ENCODE data around the gene SLC38A7.
A peak's percentile ranks its signal among the peaks of the same experiment; 100 is the strongest.
"Not testable (repeated sequence)": the region's sequence is repeated elsewhere in the genome, so short reads cannot be mapped to it uniquely, and the experiment has no call there.

Gene SLC38A7

GRCh38 chr16:58684354-58685083 is at the start of gene SLC38A7:
Gene SLC38A7 (minus strand): TSS chr16:58684770. CDS start chr16:58680126, 4,644 bp downstream.
- peak; percentile 94 for DNase-seq

- DNase-seq: peak; percentile 94
These were observed 49.3 kb upstream of the SLC38A7 start, which contains the start of gene GOT2 for GRCh38 chr16:58733671-58734458. Gene GOT2 (minus strand): TSS chr16:58734316. CDS start chr16:58734228, 88 bp downstream.

- DNase-seq: no peak
These were observed 48.7 kb upstream of the SLC38A7 start for GRCh38 chr16:58733248-58733670.

GRCh38 chr16:58732545-58733247 is 48.1 kb upstream of the SLC38A7 start:
- DNase-seq: peak; percentile 8

- no peak for DNase-seq
These were observed 46.3 kb upstream of the SLC38A7 start for GRCh38 chr16:58730724-58731370.

GRCh38 chr16:58727796-58728568 is 43.4 kb upstream of the SLC38A7 start:
- no peak for DNase-seq

- no peak for DNase-seq
These were observed 42.6 kb upstream of the SLC38A7 start for GRCh38 chr16:58727028-58727781.

GRCh38 chr16:58723109-58723508 is 38.5 kb upstream of the SLC38A7 start:
- DNase-seq: no peak

- no peak for DNase-seq
These were observed 33.4 kb upstream of the SLC38A7 start for GRCh38 chr16:58717994-58718393.

GRCh38 chr16:58716468-58716867 is 31.9 kb upstream of the SLC38A7 start:
- DNase-seq: no peak

GRCh38 chr16:58713742-58714141 is 29.2 kb upstream of the SLC38A7 start:
- DNase-seq: no peak

GRCh38 chr16:58709333-58709732 is 24.8 kb upstream of the SLC38A7 start:
- DNase-seq: no peak

- no peak for DNase-seq
These were observed 14.6 kb upstream of the SLC38A7 start for GRCh38 chr16:58699151-58699550.

GRCh38 chr16:58695368-58695767 is 10.8 kb upstream of the SLC38A7 start:
- no peak for DNase-seq

GRCh38 chr16:58692450-58692849 is 7.9 kb upstream of the SLC38A7 start:
- DNase-seq: no peak

- DNase-seq: not testable (repeated sequence)
These were observed 2.6 kb upstream of the SLC38A7 start for GRCh38 chr16:58686985-58687706.

- DNase-seq: no peak
These were observed 497 bp upstream of the SLC38A7 start for GRCh38 chr16:58685084-58685449.

- DNase-seq: no peak
These were observed 593 bp downstream of the SLC38A7 start for GRCh38 chr16:58684001-58684353.

GRCh38 chr16:58679763-58680162 is 4.8 kb downstream of the SLC38A7 start:
- no peak for DNase-seq

GRCh38 chr16:58678716-58679115 is 5.9 kb downstream of the SLC38A7 start:
- DNase-seq: no peak

GRCh38 chr16:58678269-58678668 is 6.3 kb downstream of the SLC38A7 start:
- no peak for DNase-seq

All from eye (tissue), 1 donor.